Muscle of arm (tissue), 14 donors: ENCODE data around the gene PLCH1. TPM values are rescaled to one million over a fixed set of nuclear protein-coding genes. Genes with fewer than 3 reads are reported as not detected.
A peak's percentile ranks its signal among the peaks of the same experiment; 100 is the strongest.

Experiments used
- DNase-seq: peaks from one replicate; pipeline ENCODE4 v3.0.0-alpha.2; 2013
- long read RNA-seq, 11 donors: transcript quantifications; one replicate each; lab custom pipeline, GENCODE V29; 2026
- polyA plus RNA-seq, 12 donors: library from polyadenylated mRNA; unstranded; fragments of 120-200 nt; gene quantifications; one replicate each; pipeline ENCODE4 v1.2.1, GENCODE V29; 2013; ENCODE audit not compliant: insufficient read length in 12 of 12

Gene PLCH1
- polyA plus RNA-seq = under 1 TPM in 10 of 12 donors, not detected in 2; 0.20 to 0.97 (median 0.40) TPM
- long read RNA-seq, donor 1 = 0 reads
- long read RNA-seq, donor 2 = 0 reads
- long read RNA-seq, donor 3 = 0 reads
- long read RNA-seq, donor 4 = 0 reads
- long read RNA-seq, donor 5 = 0 reads
- long read RNA-seq, donor 6 = 0 reads
- long read RNA-seq, donor 7 = 0 reads
- long read RNA-seq, donor 8 = 0 reads
- long read RNA-seq, donor 9 = 0 reads
- long read RNA-seq, donor 10 = 0 reads
- long read RNA-seq, donor 11 = 0 reads

DNA sequence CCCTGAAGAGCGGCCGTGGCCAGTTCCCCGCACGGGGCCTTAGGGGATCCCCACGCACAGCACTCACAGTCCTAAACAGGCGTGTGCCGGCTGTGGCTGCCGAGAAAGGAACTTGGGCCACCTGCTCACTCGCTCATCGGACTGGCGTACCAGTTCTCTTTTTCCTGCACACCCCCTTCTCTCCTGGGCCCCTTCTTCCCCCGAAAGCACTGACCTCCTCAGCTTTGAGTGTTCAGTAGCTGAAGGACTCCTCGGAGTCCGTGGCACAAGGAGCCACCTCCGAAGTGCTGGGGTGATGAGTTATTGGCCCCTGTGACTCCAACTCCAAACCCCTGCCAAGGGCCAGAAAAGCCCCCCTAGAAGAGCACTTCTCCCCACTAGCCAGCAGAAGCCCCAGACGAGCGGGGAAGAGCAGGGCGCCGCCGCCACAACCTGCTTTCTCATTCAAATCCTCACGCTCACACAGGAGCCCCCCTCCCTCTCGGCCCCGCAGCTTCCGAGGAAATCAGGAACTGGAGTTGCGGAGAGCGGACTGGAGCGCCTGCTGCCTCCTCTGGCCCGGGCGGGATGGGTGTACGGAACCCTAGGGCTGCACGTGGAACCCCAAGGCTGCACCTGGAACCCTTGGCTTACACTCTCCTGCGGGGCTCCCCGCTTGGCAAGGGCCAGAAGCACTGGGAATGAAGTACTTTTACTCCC, at the start of gene PLCH1:
PLCH1 (minus strand) TSS at position 446 of the 699 bp plus-strand sequence. CDS start 40,847 bp downstream, outside the sequence.
- peak; percentile 49 for DNase-seq

DNA sequence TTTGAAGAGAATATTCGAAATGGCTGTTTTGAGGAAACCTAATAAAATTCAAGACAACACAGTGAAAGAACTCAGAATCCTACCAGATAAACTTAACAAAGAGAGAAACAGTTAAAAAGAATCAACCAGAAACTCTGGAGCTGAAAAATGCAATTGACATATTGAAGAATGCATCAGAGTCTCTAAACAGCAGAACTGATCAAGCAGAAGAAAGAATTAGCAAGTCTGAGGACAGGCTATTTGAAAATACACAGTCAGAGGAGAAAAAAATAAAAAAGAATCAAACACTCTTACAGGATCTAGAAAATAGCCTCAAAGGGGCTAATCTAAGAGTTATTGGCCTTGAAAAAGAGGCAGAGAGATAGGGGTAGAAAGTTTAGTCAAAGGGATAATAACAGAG, 47.7 kb upstream of the PLCH1 start:
- no peak for DNase-seq

GRCh38 chr3:155791190-155791589, 46.3 kb upstream of the PLCH1 start:
- DNase-seq = no peak

DNA sequence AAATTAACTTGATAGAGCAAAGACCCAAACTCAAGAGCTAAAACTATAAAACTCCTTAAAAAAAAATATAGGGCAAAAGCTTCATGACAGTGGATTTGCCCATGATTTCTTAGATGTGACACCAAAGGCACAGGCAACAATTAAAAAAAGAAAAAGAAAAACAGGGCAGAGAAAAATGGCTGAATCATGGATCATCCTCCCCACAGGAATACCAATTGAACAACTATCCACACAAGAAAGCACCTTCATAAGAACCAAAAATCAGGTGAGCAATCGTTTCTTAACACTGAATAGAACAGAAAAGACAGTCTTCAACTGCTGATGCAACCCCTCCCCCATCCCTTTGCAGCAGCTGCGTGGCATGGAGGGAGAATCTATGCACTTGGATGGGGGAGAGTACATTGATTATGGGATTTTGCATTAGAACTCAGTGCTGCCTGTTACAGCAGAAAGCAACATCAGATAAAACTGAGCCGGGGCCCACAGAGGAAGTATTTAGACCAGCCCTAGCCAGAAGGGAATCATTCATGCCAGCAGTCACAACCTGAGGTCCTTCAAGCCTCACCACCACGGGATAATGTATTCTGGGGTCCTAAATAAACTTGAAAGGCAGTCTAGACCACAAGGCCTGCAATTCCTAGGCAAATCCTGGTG, 45.5 kb upstream of the PLCH1 start:
- DNase-seq = no peak

- DNase-seq = no peak
Observed at GRCh38 chr3:155785662-155786295, 40.9 kb upstream of the PLCH1 start.

GRCh38 chr3:155782390-155782953, 37.6 kb upstream of the PLCH1 start:
- no peak for DNase-seq

DNA sequence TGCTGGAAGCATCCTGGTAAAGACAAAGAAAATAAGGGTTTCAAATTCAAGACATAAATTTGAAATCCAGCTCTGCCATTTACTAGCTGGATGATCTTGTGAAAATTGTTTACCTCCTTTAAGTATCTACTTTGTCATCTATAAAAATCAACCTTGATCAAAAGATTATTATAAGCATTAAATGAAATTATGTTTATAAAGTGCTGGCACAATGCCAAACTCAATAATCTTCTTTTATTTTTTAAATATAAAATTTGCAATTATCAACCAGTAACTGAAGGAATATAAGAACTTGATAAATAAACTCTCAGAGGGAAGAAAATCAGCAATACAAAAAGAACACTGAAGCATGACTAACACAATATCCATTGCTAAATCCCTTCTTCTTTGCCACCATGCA, 35.4 kb upstream of the PLCH1 start:
- no peak for DNase-seq

- no peak for DNase-seq
Observed at GRCh38 chr3:155778462-155778861, 33.6 kb upstream of the PLCH1 start.

- DNase-seq = no peak
Observed at GRCh38 chr3:155772801-155773200, 27.9 kb upstream of the PLCH1 start.

- no peak for DNase-seq
Observed at GRCh38 chr3:155771126-155771525, 26.3 kb upstream of the PLCH1 start.

- no peak for DNase-seq
Observed at GRCh38 chr3:155766206-155766605, 21.3 kb upstream of the PLCH1 start.

- DNase-seq = no peak
Observed at GRCh38 chr3:155763870-155764463, 19.1 kb upstream of the PLCH1 start.

GRCh38 chr3:155760653-155761052, 15.8 kb upstream of the PLCH1 start:
- no peak for DNase-seq

DNA sequence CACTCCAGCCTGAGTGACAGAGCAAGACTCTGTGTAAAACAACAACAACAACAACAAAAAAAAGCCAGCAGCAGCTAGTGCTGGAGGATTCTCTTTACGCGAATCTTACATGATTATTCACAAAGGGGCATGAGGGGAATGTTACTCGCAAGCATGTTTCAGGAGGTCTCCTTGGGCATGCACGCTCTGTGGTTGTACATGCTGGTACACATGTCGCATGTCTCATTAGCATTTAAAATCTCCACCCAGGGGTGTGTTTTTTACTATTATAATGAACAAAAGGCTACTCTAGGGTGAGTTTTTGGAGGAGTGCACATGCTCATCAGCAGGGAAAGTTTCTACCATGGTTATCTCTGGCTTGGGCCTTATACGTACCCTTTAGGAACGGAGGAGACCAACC, 12.7 kb upstream of the PLCH1 start:
- DNase-seq = no peak

GRCh38 chr3:155753038-155753639, 8.3 kb upstream of the PLCH1 start:
- DNase-seq = no peak

DNA sequence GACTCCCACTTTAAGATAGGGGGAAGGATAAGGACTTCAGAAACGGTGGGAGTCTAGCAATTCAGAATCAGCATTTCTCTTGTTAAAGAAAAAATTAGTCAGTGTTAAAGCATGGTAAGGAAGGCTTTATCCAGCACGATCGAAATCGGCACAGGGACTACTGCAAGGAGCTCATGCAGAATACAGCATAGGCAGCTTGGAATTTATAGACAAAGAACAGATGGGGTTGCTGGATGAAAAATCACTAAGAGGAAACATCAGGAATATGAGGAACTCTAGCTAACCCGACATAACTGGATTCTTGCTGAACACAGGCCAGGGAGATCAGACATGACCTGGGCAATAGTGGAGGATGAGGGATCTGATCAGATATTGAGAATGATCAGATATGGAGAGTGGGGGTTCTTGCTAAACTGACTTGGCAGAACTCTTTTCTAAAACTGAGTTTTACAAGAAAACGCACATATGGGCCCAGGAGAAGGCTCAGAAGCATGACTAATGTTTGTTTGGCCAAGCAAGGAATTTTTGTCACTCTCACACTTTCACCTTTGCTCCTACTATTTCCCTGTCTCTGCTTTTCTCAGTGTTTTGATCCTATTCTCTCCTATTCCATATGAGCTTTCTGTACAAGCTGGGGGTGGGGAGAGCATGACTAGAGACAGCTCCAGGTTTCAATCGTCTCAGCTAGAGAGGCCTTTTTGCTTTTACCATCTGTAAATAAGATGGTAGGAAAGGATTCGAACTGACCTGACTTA, 3.9 kb upstream of the PLCH1 start:
- DNase-seq = no peak

GRCh38 chr3:155747946-155748290, 3.0 kb upstream of the PLCH1 start:
- DNase-seq = no peak

- DNase-seq = no peak
Observed at GRCh38 chr3:155747286-155747945, 2.5 kb upstream of the PLCH1 start.

DNA sequence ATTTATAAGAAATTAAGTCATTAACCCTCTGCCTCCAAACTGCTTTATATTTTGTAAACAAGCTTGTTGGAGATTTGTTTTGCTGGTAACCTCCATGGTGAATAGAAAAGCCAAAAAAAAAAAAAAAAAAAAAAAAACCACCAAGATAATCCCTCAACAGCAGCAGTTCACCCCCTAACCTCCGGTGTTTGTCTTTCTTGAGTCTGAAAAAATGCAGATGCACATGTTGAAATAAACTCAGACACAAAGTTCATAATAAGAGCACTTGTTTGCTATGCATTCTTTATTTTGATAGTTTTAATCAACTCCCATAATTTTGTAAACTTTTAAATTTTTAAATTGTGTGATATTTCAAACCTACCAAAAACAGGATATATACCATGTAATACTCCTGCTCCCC, 1.8 kb upstream of the PLCH1 start:
- DNase-seq = no peak
